HCT116 (cell line): ENCODE measurements around the gene NDRG3. TPM values are rescaled to one million over a fixed set of nuclear protein-coding genes. Genes with fewer than 3 reads are reported as not detected.

ENCODE experiments used
- ATAC-seq: fragments of 200-7000 bp; cut with Tn5 transposase; 2 replicates; pipeline ENCODE4 v1.9.1; 2020; ENCODE audit warnings: mild to moderate bottlenecking, moderate library complexity
- BruUV-seq: library from RNA; stranded (reverse); fragments of 400-500 nt; replicated peaks from 2 replicates; lab custom pipeline; 2021; lab: Mats Ljungman, UMichigan
- CTCF ChIA-PET: fragments of 300-600 bp; sonication (Branson Sonifier 250); formaldehyde crosslinking; loops from one replicate; lab custom pipeline; 2021; ENCODE audit warnings: antibody characterized with exemption; lab: Charles Lee
- POLR2A ChIA-PET: fragments of 300-600, 350-600 bp; sonication (Branson Sonifier 250); formaldehyde crosslinking; loops from one replicate; lab custom pipeline; 2021; ENCODE audit warnings: antibody characterized with exemption; lab: Charles Lee
- RAD21 ChIA-PET, 2 experiments: fragments of 300-600 bp; sonication (Branson Sonifier 250); formaldehyde crosslinking; loops; one replicate each; lab custom pipeline; 2023; ENCODE audit warnings: low total read pairs in 2 of 2; ENCODE audit not compliant: uncharacterized antibody in 2 of 2, unreplicated experiment in 2 of 2, low non-redundant PET in 1 of 2; lab: Charles Lee
- DNase-seq: peaks from one replicate; pipeline ENCODE4 v3.0.0-alpha.2; 2010; ENCODE audit warnings: low read depth, low spot score
- H2AFZ ChIP-seq: fragments of 200-600 bp; shearing (Covaris generic), sonication (generic); 2 replicates; pipeline ENCODE4 v1.6.1; 2017; ENCODE audit warnings: low read depth, mixed run types, mixed read lengths, antibody characterized with exemption, low read length; ENCODE audit not compliant: poor library complexity, severe bottlenecking
- H3K27ac ChIP-seq: 2 replicates; pipeline ENCODE4 v1.5.1; 2012; ENCODE audit warnings: low read depth, low read length
- H3K27me3 ChIP-seq: fragments of 200-600 bp; sonication (generic); 2 replicates; pipeline ENCODE4 v1.6.1; 2016; ENCODE audit warnings: mixed run types, low read length, mixed read lengths; ENCODE audit not compliant: insufficient read depth
- H3K36me3 ChIP-seq, 2 experiments: fragments of 200-500 bp in 1 of 2; fragments of 200-600 bp in 1 of 2; sonication (Bioruptor generic) in 1 of 2; sonication (generic) in 1 of 2; 2 replicates each; pipeline versions ENCODE4 v1.5.1 to v1.6.1; 2014 to 2016; ENCODE audit warnings: low read length in 2 of 2, inconsistent platforms in 1 of 2, mixed read lengths in 1 of 2, mixed run types in 1 of 2; ENCODE audit not compliant: insufficient read depth in 2 of 2, control insufficient read depth in 1 of 2
- H3K4me1 ChIP-seq, 2 experiments: fragments of 200-600 bp in 1 of 2; sonication (generic) in 1 of 2; 2 replicates each; pipeline versions ENCODE4 v1.5.1 to v1.6.1; 2012 to 2017; ENCODE audit warnings: low read length in 2 of 2, inconsistent platforms in 1 of 2, mild to moderate bottlenecking in 1 of 2, mixed read lengths in 1 of 2, mixed run types in 1 of 2, moderate library complexity in 1 of 2; ENCODE audit not compliant: insufficient read depth in 2 of 2, control insufficient read depth in 1 of 2
- H3K4me2 ChIP-seq: fragments of 200-600 bp; sonication (generic); 2 replicates; pipeline ENCODE4 v1.6.1; 2017; ENCODE audit warnings: mixed run types, low read length, mixed read lengths
- H3K4me3 ChIP-seq, 2 experiments: fragments of 200-600 bp in 1 of 2; sonication (generic) in 1 of 2; replicated peaks in 1 of 2; 2 replicates each; pipeline ENCODE4 v1.5.1; 2011 to 2016; ENCODE audit warnings: low read length in 2 of 2, control low read depth in 1 of 2, low read depth in 1 of 2, mild to moderate bottlenecking in 1 of 2, mixed read lengths in 1 of 2, mixed run types in 1 of 2
- H3K79me2 ChIP-seq: fragments of 200-600 bp; sonication (generic); 2 replicates; pipeline ENCODE4 v1.6.1; 2017; ENCODE audit warnings: mild to moderate bottlenecking, mixed run types, low read length, moderate library complexity, mixed read lengths; ENCODE audit not compliant: insufficient read depth
- H3K9ac ChIP-seq: fragments of 200-600 bp; sonication (generic); 2 replicates; pipeline ENCODE4 v1.6.1; 2016; ENCODE audit warnings: low read length, mixed read lengths
- H3K9me2 ChIP-seq: fragments of 200-600 bp; sonication (generic), shearing (Covaris generic); 2 replicates; pipeline ENCODE4 v1.6.1; 2017; ENCODE audit warnings: mixed run types, mild to moderate bottlenecking, moderate library complexity; ENCODE audit not compliant: insufficient read depth
- H3K9me3 ChIP-seq, 2 experiments: fragments of 200-500 bp in 1 of 2; fragments of 200-600 bp in 1 of 2; sonication (Bioruptor generic) in 1 of 2; sonication (generic) in 1 of 2; 2 replicates each; pipeline ENCODE4 v1.6.1; 2014 to 2017; ENCODE audit warnings: low read length in 2 of 2, mixed read lengths in 2 of 2, inconsistent platforms in 1 of 2, low read depth in 1 of 2, mild to moderate bottlenecking in 1 of 2, mixed run types in 1 of 2, moderate library complexity in 1 of 2; ENCODE audit not compliant: control insufficient read depth in 1 of 2, insufficient read depth in 1 of 2
- H4K20me1 ChIP-seq: fragments of 200-600 bp; sonication (generic), shearing (Covaris generic); 2 replicates; pipeline ENCODE4 v1.6.1; 2017; ENCODE audit warnings: mixed run types, mild to moderate bottlenecking, moderate library complexity; ENCODE audit not compliant: insufficient read depth
- CBX3 ChIP-seq: IDR thresholded peaks from 2 replicates; pipeline ENCODE4 v1.6.1; 2012; ENCODE audit warnings: low read depth
- EZH2 ChIP-seq: fragments of 200-600 bp; sonication (generic); IDR thresholded peaks from 2 replicates; pipeline ENCODE4 v1.6.1; 2017; ENCODE audit warnings: antibody characterized with exemption, mixed run types
- MAX ChIP-seq: IDR thresholded peaks from 2 replicates; pipeline ENCODE4 v1.6.1; 2012
- RAD21 ChIP-seq: IDR thresholded peaks from 2 replicates; pipeline ENCODE4 v1.6.1; 2012; ENCODE audit warnings: low read depth, mild to moderate bottlenecking
- REST ChIP-seq: IDR thresholded peaks from 2 replicates; pipeline ENCODE4 v1.6.1; 2012; ENCODE audit warnings: low read depth
- SP1 ChIP-seq: IDR thresholded peaks from 2 replicates; pipeline ENCODE4 v1.6.1; 2012; ENCODE audit warnings: low read depth
- SRF ChIP-seq: IDR thresholded peaks from 2 replicates; pipeline ENCODE4 v1.6.1; 2012; ENCODE audit warnings: low read depth
- YY1 ChIP-seq: IDR thresholded peaks from 2 replicates; pipeline ENCODE4 v1.6.1; 2011; ENCODE audit warnings: low read length, low read depth, moderate library complexity, mild to moderate bottlenecking; ENCODE audit not compliant: insufficient replicate concordance; ENCODE audit errors: extremely low read depth
- intact Hi-C: fragments of 100-400 bp; cut with micrococcal nuclease; formaldehyde crosslinking; loops from 2 replicates; pipeline ENCODE4 v1.10.0; 2022
- total RNA-seq: library from RNA; stranded (reverse); gene quantifications from one replicate; pipeline ENCODE4 v1.2.1, GENCODE V29; 2021; ENCODE audit not compliant: unreplicated experiment

NDRG3 gene
- total RNA-seq, 1 experiment from 2014 or later: 29.3 TPM

- no peak for TF ChIP-seq CBX3
- no peak for TF ChIP-seq SP1
- no peak for TF ChIP-seq MAX
- no peak for TF ChIP-seq REST
Observed at GRCh38 chr20:36644032-36644705, 101.7 kb downstream of the NDRG3 start (continued).

- ChIA-PET CTCF (no interaction called here), POLR2A (no interaction called here), RAD21 (no interaction called here)
- no peak for ATAC-seq
- no peak overlapping the region for H3K4me3 ChIP-seq
- H2AFZ ChIP-seq: no peak overlapping the region
- no peaks in the 10 kb centered on the region for H3K9me2 ChIP-seq
- H3K4me2 ChIP-seq: no peak overlapping the region
- peaks cover 6 to 11% of the 10 kb centered on the region in 2 experiments; a peak in 3 of 4 replicates for H3K4me1 ChIP-seq
- TF ChIP-seq SRF (no peak), YY1 (no peak), RAD21 (no peak), EZH2 (no peak)
- H3K27ac ChIP-seq: no peak overlapping the region
- H3K9ac ChIP-seq: no peak overlapping the region
- no peaks in the 10 kb centered on the region for H3K36me3 ChIP-seq
- no peak for DNase-seq
- H3K27me3 ChIP-seq: no peaks in the 10 kb centered on the region
- no peaks in the 10 kb centered on the region for H4K20me1 ChIP-seq
- no peaks in the 10 kb centered on the region for H3K79me2 ChIP-seq
- intact Hi-C loops: no loop called here
- H3K9me3 ChIP-seq: no peaks in the 10 kb centered on the region
- no TSS peak for BruUV-seq
Observed at GRCh38 chr20:36642136-36642535, 103.8 kb downstream of the NDRG3 start.
